HG03025 (cell line): ENCODE data around the gene CNNM3.

Experiments
- ATAC-seq: cut with Tn5 transposase; IDR thresholded peaks from one replicate; pipeline ENCODE4 v1.9.1; 2021; ENCODE audit warnings: mild to moderate bottlenecking, moderate library complexity; ENCODE audit not compliant: unreplicated experiment, low FRiP score

Gene CNNM3

GRCh38 chr2:96816836-96817702 is 1.0 kb downstream of the CNNM3 start:
- ATAC-seq, result no peak

DNA sequence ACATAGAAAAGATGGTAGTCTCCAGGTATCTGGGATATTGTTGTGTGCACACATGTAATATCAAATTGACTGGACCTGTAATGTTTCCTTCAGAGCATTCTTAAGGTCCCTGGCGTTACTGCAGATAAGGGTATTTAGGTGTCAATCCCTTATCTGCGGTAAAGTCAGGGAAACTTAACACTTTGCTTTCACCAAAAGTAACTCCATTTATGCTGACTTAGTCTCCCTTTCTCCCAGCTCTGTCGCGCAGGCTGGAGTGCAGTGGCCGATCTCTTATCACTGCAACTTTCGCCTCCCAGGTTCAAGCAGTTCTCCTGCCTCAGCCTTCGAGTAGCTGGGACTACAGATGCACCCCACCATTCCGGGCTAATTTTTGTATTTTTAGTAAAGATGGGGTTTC is 1.8 kb downstream of the CNNM3 start:
- ATAC-seq, result no peak

- no peak for ATAC-seq
Measured at GRCh38 chr2:96819128-96819875, 3.2 kb downstream of the CNNM3 start.

DNA sequence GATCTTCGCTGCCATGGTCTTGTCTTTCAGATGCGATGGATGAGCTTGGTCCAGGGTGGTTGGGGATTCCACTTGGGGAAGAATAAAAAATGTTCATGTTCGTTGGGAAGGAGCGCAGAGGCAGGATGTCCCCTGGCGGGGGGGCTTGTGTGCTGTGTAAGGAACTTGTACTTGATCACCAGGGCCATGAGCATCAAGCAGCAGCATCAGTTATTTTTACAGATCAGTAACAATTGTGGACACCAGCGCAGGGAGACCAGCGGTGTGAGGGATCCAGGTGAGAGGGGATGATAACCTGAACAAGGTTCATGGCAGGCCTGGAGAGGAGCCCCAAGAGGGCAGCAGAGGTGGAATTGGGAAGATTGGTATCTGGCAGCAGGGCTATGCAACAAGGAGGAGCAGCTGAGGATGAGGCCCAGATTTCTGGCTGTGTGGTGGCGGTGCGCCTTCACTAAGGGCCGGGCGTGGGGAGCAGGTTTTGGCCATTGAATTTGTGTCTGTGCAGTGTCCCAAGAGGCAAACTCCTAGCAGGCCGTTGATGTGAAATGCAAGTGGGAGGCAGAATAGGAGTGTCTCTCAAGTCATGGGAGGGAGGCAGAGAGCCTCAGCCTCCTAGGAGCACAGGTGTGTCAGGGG is 3.9 kb downstream of the CNNM3 start:
- no peak for ATAC-seq

DNA sequence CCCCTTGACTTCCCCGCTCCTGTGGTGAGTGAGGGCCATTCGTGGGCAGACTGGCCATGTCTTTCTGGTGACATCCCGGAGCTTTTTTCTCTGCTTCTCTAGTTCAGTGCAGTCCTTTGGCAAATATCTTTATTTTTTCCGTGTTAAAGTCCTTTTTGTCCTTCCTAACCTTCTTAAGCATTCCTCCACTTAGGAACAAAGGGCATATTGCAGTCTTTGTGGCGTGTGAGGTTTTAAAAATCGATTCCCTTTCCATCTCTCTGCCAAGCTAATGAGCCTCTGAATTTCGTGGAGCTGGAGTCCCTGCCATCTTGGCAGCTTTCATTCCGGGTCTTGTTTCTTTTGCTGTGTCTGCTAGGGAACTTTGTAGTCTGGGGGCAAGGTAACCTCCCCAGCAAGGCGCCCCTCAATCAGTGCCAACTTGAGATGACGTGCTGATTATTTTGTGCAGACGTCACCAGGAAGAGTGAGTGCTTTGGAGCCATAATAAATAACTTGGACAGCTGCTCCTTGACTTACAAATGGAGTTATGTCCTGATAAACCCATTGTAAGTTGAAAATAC is 5.1 kb downstream of the CNNM3 start:
- no peak for ATAC-seq

GRCh38 chr2:96822786-96823185 is 6.7 kb downstream of the CNNM3 start:
- ATAC-seq, result no peak

- no peak for ATAC-seq
Measured at GRCh38 chr2:96823198-96823597, 7.1 kb downstream of the CNNM3 start.

DNA sequence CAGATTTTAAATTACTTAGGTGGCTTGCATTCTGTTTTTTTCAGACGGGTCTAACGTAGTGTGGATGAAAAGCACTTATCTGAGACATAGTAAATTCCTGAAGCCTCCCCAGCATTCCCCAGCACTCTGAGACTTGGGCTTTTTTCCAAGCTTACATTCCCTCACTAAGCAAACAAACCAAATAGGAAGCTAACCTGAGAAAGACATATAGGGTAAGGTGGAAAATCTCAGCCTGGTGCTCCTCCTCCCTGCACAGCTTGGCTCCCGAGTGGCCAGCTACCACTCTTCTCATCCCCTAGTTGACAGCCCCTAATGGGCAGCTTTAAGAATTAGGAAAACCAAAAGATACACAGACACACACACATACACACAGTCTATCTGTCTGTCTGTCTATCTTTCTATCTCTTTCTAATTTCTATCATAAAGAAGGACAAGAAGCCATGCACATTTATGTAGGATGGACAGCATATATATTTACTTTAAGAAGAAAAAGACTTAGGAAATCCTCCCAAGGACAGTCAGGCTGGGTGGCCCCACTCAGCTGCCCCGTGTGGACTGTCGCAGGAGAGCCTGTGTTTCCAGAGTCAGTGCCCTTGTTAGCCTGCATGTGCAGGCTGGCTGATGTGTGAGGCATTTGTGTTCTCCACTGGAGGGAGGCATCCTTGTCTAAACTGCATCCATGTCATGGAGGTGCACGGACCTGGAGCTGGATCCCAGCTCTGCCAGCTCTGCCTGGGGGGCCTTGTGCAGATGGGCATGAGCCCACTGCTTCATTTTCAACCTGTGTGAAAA is 8.2 kb downstream of the CNNM3 start:
- ATAC-seq, result no peak

DNA sequence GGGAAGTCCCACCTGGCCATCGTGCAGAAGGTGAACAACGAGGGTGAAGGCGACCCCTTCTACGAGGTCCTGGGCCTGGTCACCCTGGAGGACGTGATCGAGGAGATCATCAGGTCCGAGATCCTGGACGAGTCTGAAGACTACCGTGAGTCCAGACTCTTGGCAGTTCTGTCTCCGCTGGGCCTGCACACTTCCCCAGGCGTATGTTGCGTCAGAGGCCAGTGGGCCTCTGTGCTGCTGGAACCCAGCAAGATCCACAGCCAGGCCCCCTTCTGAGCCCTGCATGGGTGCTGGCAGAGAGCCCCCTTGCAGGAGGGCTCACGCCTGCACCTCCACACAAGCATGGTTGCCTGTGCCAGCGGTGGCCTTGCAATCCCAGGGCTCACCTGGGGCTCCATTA is 9.0 kb downstream of the CNNM3 start:
- no peak for ATAC-seq

DNA sequence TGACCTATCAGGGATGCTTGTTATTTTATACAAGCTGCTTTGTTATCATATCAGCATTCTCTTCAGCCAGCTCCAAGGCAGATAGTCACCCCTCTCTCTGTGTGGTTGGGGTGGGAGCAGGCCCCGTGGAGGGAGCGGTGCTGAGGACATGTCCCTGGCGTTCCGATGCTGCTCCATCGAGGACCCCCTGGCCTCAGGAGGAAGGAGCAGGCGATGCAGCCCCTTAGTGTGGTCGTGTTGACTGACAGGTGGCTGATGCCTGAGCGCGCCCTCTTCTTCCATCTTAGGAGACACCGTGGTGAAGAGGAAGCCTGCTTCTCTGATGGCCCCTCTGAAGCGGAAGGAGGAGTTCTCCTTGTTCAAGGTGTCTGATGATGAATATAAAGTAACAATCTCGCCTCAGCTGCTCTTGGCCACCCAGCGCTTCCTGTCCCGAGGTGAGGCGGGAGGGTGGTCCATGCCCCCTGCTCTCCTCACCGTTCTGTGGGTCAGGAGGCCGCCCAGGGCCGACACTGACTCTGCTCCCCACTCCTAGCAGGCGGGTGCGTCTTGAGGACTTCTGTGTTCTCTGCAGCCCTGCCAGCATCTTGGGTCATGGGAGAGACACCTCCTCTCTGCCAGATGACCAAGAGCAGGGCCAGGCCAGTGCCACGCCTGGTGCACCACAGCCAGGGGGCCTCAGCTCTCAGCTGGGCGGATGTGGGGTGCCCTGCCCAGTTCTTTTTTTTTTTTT is 10.6 kb downstream of the CNNM3 start:
- ATAC-seq, result no peak

DNA sequence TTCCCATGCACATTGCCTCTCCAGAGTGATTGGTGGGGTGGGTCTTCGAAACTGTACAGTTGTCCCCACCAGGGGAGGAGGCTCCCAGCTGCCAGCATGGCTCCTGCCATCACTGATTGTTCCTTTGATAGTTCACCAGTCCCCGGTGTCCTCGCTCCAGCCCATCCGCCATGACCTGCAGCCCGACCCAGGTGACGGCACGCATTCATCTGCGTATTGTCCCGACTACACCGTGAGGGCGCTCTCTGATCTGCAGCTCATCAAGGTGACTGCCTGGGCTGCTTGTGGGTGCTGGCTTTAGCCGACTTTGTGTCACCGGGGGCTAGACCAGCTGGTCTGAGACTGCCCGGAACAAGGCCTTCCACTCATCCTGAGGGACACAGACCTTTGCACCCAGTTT is 12.4 kb downstream of the CNNM3 start:
- no peak for ATAC-seq

DNA sequence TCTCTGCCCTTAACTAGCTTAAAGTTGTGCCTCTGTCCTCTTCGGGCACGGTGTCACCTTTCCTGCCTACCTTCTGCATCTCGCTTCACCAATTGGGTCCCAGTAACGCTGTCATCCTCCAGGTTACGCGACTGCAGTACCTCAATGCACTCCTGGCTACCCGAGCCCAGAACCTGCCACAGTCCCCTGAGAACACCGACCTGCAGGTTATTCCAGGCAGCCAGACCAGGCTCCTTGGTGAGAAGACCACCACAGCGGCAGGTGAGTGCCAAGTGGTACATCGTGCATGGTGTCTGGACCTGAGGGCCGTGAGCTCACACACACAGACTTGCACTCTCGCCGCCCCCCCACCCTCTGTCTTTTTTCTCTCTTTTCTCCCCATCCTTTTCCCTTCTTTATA is 12.8 kb downstream of the CNNM3 start:
- no peak for ATAC-seq

DNA sequence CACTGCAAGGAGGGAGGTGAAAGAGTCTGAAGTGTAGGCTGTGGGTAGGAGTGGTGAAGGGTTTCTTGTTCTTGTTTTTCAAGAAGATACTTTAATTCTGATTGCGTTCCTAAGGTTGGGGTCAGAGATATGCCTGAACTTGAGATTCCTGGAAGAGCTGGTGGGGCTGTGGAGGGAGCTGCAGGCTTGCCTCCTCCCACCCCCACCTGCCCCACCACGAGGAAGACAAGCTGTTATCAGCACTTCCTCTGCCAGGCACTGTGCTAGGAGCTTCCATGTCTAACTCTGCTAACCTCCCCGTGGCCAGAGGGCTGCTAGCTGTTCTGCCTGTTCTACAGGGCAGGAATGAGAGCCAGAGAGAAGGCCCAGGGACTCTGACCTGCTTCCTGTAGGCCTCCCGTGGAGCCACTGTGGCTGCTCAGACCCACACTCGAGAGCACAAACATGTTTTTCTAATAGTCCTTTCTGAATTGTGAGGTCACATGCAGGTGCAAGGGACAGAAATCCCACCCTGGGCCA is 14.0 kb downstream of the CNNM3 start:
- no peak for ATAC-seq

DNA sequence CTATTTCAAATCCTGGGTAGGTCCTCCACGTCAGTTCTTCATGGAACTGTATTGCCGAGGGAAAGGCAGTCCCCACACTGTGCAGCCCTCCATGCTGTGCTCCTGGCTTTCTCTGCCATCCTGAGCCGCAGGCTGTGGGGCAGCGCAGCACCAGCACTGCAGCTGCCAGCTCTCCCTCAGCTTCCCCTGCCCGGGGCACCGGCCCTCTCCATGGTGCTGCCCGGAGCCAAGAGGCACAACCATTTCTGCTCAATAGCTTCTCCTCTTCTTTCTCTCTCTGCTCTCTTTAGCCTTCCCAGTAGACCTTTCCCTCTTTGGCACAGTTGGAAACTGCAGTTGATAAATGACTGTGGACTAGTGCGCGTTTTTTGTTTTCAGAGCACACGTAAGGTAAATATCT is 15.6 kb downstream of the CNNM3 start:
- ATAC-seq, result no peak

GRCh38 chr2:96832408-96832753 is 16.3 kb downstream of the CNNM3 start:
- ATAC-seq, result no peak

GRCh38 chr2:96832754-96833507 is 16.9 kb downstream of the CNNM3 start:
- ATAC-seq, result no peak

DNA sequence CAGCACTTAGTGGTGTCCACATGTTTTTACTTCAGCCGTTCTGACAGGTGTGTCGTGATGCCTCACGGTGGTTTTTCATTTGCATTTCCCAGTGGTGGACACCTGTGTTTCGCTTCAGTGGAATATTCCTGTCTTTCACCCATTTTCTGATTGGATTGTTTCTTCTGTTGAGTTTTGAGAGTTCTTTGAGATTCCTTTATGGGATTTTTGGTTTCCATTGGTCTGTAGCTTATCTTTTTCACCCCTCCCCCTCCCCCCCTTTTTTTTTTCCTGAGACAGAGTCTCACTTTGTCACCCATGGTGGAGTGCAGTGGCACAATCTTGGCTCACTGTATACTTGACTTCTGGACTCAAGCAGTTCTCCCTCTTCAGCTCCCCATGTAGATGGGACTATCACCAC is 19.8 kb downstream of the CNNM3 start:
- no peak for ATAC-seq

DNA sequence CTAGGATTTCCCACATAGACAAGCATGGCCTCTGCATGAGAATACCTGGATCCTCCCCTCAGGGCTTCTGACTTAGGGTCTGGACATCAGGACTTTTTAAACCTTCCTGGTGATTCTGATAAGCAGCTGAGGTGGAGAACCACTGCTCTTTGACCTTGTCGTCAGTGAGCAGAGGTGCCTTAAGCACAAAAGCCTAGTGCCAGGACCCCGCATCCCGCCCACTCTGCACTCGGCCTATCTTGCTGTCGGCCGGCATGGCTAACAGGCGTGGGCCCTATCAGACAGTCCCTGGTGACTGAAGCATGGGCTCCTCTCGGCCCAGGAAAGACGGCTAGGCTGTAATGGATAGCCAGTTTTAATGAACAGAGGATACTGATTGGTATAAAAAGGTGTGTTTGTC is 21.5 kb downstream of the CNNM3 start:
- no peak for ATAC-seq
